ENCODE data around the gene FREM3.
"Not testable (repeated sequence)": the region's sequence is repeated elsewhere in the genome, so short reads cannot be mapped to it uniquely, and the experiment has no call there.

FREM3 gene

GRCh38 chr4:143700416-143701352 lies at the start of gene FREM3:
Gene FREM3, minus strand, starts transcription at chr4:143700675. Its CDS starts 0 bp downstream, at chr4:143700675.
- Mint-ChIP-seq H3K36me3 (no peaks in the 10 kb centered on the region), H3K27ac (no peak within 1 kb of the TSS), H3K4me1 (peaks cover 12% of the 10 kb centered on the region), H3K27me3 (peaks cover 64% of the 10 kb centered on the region), H3K4me3 (peak within 1 kb of the TSS; percentile 72), H3K9me3 (no peaks in the 10 kb centered on the region)
- peak; percentile 24 for DNase-seq
- CTCF ChIA-PET, result interaction anchor here (1.2 kb wide), 1 partner anchor 142 kb away, joined by 3 read pairs; no protein-coding TSS in a partner anchor

GRCh38 chr4:143745874-143746273 lies 45.4 kb upstream of the FREM3 start:
- no peak overlapping the region for H3K27ac Mint-ChIP-seq
- CTCF ChIA-PET, result no interaction called here
- DNase-seq, result no peak
- H3K27me3 Mint-ChIP-seq, result no peaks in the 10 kb centered on the region
- H3K36me3 Mint-ChIP-seq, result no peaks in the 10 kb centered on the region
- H3K4me3 Mint-ChIP-seq, result no peak overlapping the region
- no peaks in the 10 kb centered on the region for H3K4me1 Mint-ChIP-seq
- no peaks in the 10 kb centered on the region for H3K9me3 Mint-ChIP-seq

GRCh38 chr4:143743591-143743990 lies 43.1 kb upstream of the FREM3 start:
- Mint-ChIP-seq H3K27ac (no peak overlapping the region), H3K4me3 (no peak overlapping the region)

GRCh38 chr4:143742834-143743233 lies 42.4 kb upstream of the FREM3 start:
- H3K4me3 Mint-ChIP-seq, result no peak overlapping the region
- CTCF ChIA-PET, result no interaction called here

More at GRCh38 chr4:143743591-143743990, 43.1 kb upstream of the FREM3 start:
- H3K4me1 Mint-ChIP-seq, result no peaks in the 10 kb centered on the region
- H3K27me3 Mint-ChIP-seq, result no peaks in the 10 kb centered on the region
- CTCF ChIA-PET, result no interaction called here
- no peak for DNase-seq
- no peaks in the 10 kb centered on the region for H3K9me3 Mint-ChIP-seq
- no peaks in the 10 kb centered on the region for H3K36me3 Mint-ChIP-seq

GRCh38 chr4:143736861-143737260 lies 36.4 kb upstream of the FREM3 start:
- CTCF ChIA-PET, result no interaction called here

More at GRCh38 chr4:143742834-143743233, 42.4 kb upstream of the FREM3 start:
- Mint-ChIP-seq H3K36me3 (no peaks in the 10 kb centered on the region), H3K9me3 (no peaks in the 10 kb centered on the region), H3K4me1 (no peaks in the 10 kb centered on the region), H3K27ac (no peak overlapping the region), H3K27me3 (no peaks in the 10 kb centered on the region)
- DNase-seq, result no peak

GRCh38 chr4:143736061-143736460 lies 35.6 kb upstream of the FREM3 start:
- H3K4me1 Mint-ChIP-seq, H3K9me3 Mint-ChIP-seq, H3K27ac Mint-ChIP-seq, H3K4me3 Mint-ChIP-seq, H3K27me3 Mint-ChIP-seq, CTCF ChIA-PET, H3K36me3 Mint-ChIP-seq, DNase-seq: not testable (repeated sequence)

More at GRCh38 chr4:143736861-143737260, 36.4 kb upstream of the FREM3 start:
- H3K27ac Mint-ChIP-seq, result no peak overlapping the region
- H3K4me3 Mint-ChIP-seq, result no peak overlapping the region
- no peaks in the 10 kb centered on the region for H3K9me3 Mint-ChIP-seq
- H3K4me1 Mint-ChIP-seq, result no peaks in the 10 kb centered on the region
- H3K27me3 Mint-ChIP-seq, result no peaks in the 10 kb centered on the region
- H3K36me3 Mint-ChIP-seq, result no peaks in the 10 kb centered on the region
- DNase-seq, result no peak

GRCh38 chr4:143728166-143728565 lies 27.7 kb upstream of the FREM3 start:
- CTCF ChIA-PET, result no interaction called here
- no peaks in the 10 kb centered on the region for H3K9me3 Mint-ChIP-seq
- no peaks in the 10 kb centered on the region for H3K36me3 Mint-ChIP-seq
- H3K27ac Mint-ChIP-seq, result no peak overlapping the region
- no peaks in the 10 kb centered on the region for H3K4me1 Mint-ChIP-seq
- no peaks in the 10 kb centered on the region for H3K27me3 Mint-ChIP-seq
- H3K4me3 Mint-ChIP-seq, result no peak overlapping the region
- no peak for DNase-seq

GRCh38 chr4:143726714-143727113 lies 26.2 kb upstream of the FREM3 start:
- no peak overlapping the region for H3K4me3 Mint-ChIP-seq
- CTCF ChIA-PET, result no interaction called here
- no peaks in the 10 kb centered on the region for H3K36me3 Mint-ChIP-seq
- no peak for DNase-seq
- H3K27me3 Mint-ChIP-seq, result peaks cover 4% of the 10 kb centered on the region
- no peaks in the 10 kb centered on the region for H3K9me3 Mint-ChIP-seq
- H3K27ac Mint-ChIP-seq, result no peak overlapping the region
- no peaks in the 10 kb centered on the region for H3K4me1 Mint-ChIP-seq

GRCh38 chr4:143721317-143721716 lies 20.8 kb upstream of the FREM3 start:
- no peak overlapping the region for H3K27ac Mint-ChIP-seq
- no peak for DNase-seq
- H3K4me1 Mint-ChIP-seq, result no peaks in the 10 kb centered on the region
- no peaks in the 10 kb centered on the region for H3K36me3 Mint-ChIP-seq
- H3K9me3 Mint-ChIP-seq, result no peaks in the 10 kb centered on the region
- no peak overlapping the region for H3K4me3 Mint-ChIP-seq
- CTCF ChIA-PET, result no interaction called here
- peaks cover 4% of the 10 kb centered on the region for H3K27me3 Mint-ChIP-seq

GRCh38 chr4:143718748-143719147 lies 18.3 kb upstream of the FREM3 start:
- H3K9me3 Mint-ChIP-seq, H3K27me3 Mint-ChIP-seq, DNase-seq, H3K4me1 Mint-ChIP-seq, H3K36me3 Mint-ChIP-seq, H3K4me3 Mint-ChIP-seq, CTCF ChIA-PET, H3K27ac Mint-ChIP-seq: not testable (repeated sequence)

- no peak overlapping the region for H3K4me3 Mint-ChIP-seq
- no peak overlapping the region for H3K27ac Mint-ChIP-seq
- CTCF ChIA-PET, result interaction anchor here (0.7 kb wide), 1 partner anchor 145 kb away, joined by 3 read pairs; no protein-coding TSS in a partner anchor
- H3K36me3 Mint-ChIP-seq, result no peaks in the 10 kb centered on the region
- no peaks in the 10 kb centered on the region for H3K9me3 Mint-ChIP-seq
- no peaks in the 10 kb centered on the region for H3K27me3 Mint-ChIP-seq
- DNase-seq, result no peak
- no peaks in the 10 kb centered on the region for H3K4me1 Mint-ChIP-seq
These were observed 13.6 kb upstream of the FREM3 start for GRCh38 chr4:143713955-143714625.

GRCh38 chr4:143713553-143713952 lies 13.1 kb upstream of the FREM3 start:
- CTCF ChIA-PET, result no interaction called here
- Mint-ChIP-seq H3K27me3 (no peaks in the 10 kb centered on the region), H3K27ac (no peak overlapping the region), H3K36me3 (no peaks in the 10 kb centered on the region), H3K9me3 (no peaks in the 10 kb centered on the region), H3K4me1 (no peaks in the 10 kb centered on the region), H3K4me3 (no peak overlapping the region)
- no peak for DNase-seq

- Mint-ChIP-seq H3K9me3 (peaks cover 2% of the 10 kb centered on the region), H3K27me3 (no peaks in the 10 kb centered on the region), H3K4me1 (no peaks in the 10 kb centered on the region), H3K36me3 (no peaks in the 10 kb centered on the region), H3K27ac (no peak overlapping the region), H3K4me3 (no peak overlapping the region)
- DNase-seq, result no peak
- CTCF ChIA-PET, result no interaction called here
These were observed 11.7 kb upstream of the FREM3 start for GRCh38 chr4:143712155-143712550.

- no peak for DNase-seq
- Mint-ChIP-seq H3K4me1 (no peaks in the 10 kb centered on the region), H3K36me3 (no peaks in the 10 kb centered on the region), H3K27me3 (no peaks in the 10 kb centered on the region), H3K4me3 (no peak overlapping the region), H3K9me3 (peaks cover 3% of the 10 kb centered on the region), H3K27ac (no peak overlapping the region)
- CTCF ChIA-PET, result no interaction called here
These were observed 11.2 kb upstream of the FREM3 start for GRCh38 chr4:143711543-143712154.
